A549 treated with CpdA at 1 μM for 4 hours (cell line): ENCODE measurements around the gene DUSP23. TPM values are rescaled to one million over a fixed set of nuclear protein-coding genes. Genes with fewer than 3 reads are reported as not detected.

Experiments
- total RNA-seq: library from RNA; stranded (reverse); fragments of 200-300 nt; extraction: Qiagen RNA extraction; gene quantifications from 5 replicates; pipeline ENCODE4 v1.2.3, GENCODE V29; 2022; ENCODE audit warnings: low read depth

DUSP23 gene
- total RNA-seq = 50.8 to 73.5 TPM (median 71.6 TPM) in 5 replicates

DNA sequence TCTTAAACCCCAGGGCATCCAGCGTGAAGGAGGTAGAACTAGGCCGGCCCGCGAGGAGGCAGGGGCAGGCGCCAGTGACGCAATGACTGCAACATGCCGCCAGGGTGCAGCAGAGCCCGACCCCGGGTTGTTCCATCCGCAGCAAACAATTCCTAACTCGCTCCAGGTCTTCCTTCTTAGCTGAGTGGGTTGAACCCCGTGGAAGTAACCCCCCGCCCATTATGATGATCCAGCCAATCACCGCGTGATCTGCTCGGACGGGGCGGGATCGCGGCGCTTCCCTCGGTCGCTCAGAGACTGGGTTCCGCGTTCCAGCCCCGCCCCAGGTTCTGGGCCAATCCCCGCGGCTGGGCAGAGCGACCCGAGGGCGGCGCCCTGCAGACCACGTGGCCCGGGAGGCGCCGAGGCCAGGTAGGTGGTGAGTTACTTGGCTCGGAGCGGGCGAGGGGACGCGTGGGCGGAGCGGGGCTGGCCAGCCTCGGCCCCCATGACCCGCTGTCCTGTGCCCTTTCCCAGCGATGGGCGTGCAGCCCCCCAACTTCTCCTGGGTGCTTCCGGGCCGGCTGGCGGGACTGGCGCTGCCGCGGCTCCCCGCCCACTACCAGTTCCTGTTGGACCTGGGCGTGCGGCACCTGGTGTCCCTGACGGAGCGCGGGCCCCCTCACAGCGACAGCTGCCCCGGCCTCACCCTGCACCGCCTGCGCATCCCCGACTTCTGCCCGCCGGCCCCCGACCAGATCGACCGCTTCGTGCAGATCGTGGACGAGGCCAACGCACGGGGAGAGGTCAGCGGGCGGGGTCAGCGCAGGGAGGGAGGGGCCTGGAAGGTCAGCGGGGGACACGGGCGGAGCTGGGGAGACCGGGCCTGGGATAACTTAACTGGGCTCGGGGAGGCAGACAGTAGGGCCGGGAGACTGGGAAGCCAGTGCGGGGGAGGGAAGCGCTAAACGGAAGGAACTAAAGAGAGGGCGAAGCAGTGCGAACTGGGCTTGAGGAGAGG is at the start of gene DUSP23:
Gene DUSP23, plus strand, starts transcription at position 380 of the 1,000 bp plus-strand sequence. Its CDS starts 139 bp downstream, at position 519.

DNA sequence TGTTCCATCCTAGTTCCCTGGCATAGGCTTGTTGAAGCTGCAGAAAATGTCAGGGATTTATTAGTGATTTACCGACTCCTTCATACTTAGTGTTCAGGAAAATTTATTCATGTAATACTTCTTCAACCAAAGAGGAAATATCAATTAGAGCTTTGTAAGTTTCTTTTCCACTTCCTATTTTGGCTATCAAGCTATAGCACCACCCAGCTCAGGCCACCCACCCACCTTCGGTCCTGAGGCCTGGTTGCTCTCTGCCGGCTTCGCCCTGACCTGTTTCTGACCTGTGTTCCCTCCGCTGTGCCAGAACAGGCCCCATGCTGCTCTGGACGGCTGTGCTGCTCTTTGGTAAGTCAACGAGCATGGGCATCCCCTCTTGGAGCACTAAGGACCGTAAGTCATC is 21.3 kb downstream of the DUSP23 start, which contains the start of gene FCRL6:
Gene FCRL6, plus strand, starts transcription at position 250 of the 400 bp plus-strand sequence. Its CDS starts 65 bp downstream, at position 315.

DNA sequence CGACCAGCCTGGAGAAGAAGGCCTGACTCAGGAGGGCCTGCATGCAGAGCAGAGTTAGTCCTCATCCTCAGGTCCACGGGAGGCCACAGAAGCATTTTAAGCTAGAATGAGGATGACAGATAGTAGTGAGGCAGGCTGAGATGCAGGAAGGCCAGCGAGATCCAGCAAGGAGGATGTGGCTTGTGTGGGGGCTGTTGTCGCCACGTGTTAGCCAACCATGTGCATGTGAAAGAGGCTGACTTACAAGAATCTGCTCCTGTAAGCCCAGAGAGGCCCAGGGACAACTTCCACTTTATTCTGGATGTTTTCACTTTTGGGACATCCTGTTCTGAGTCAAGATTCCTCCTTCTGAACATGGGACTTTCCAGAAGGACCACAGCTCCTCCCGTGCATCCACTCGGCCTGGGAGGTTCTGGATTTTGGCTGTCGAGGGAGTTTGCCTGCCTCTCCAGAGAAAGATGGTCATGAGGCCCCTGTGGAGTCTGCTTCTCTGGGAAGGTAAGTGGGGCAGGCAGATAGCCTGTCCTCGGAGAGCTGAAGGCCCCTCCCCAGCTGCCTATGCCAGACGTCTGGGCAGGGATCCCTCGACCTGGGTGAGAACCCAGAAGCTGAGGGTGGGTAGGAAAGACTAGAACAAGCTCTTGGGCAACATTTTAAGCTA is 45.8 kb downstream of the DUSP23 start, which contains the start of gene SLAMF8:
Gene SLAMF8, plus strand, starts transcription at position 433 of the 661 bp plus-strand sequence. Its CDS starts 26 bp downstream, at position 459.

Other genes with a start within 250 kb of the DUSP23 start
- gene OR10J5, start 245.0 kb upstream of the DUSP23 start, total RNA-seq = not detected in 5 replicates
- gene APCS, start 193.1 kb upstream of the DUSP23 start, total RNA-seq = not detected in 5 replicates
- gene CRP, start 66.4 kb upstream of the DUSP23 start, total RNA-seq = not detected in 5 replicates
- not detected in 5 replicates for gene FCRL6, start 21.4 kb downstream of the DUSP23 start, total RNA-seq
- not detected in 5 replicates for gene SLAMF8, start 45.9 kb downstream of the DUSP23 start, total RNA-seq
- 0.07 to 0.14 TPM in 2 of 5 replicates, not detected in the others for gene VSIG8, start 81.7 kb downstream of the DUSP23 start, total RNA-seq
- 0.51 to 0.99 TPM (median 0.64 TPM) in 5 replicates for gene CFAP45, start 119.2 kb downstream of the DUSP23 start, total RNA-seq
- gene TAGLN2, start 144.5 kb downstream of the DUSP23 start, total RNA-seq = 997 to 1,080 TPM (median 1,064 TPM) in 5 replicates
- gene IGSF9, start 164.7 kb downstream of the DUSP23 start, total RNA-seq = 0.22 to 0.39 TPM (median 0.27 TPM) in 5 replicates
- 0.17 to 0.25 TPM (median 0.22 TPM) in 3 of 5 replicates, not detected in the others for gene SLAMF9, start 173.3 kb downstream of the DUSP23 start, total RNA-seq